Lung (tissue), 12 donors: ENCODE data around the gene OR51M1. TPM values are rescaled to one million over a fixed set of nuclear protein-coding genes. Genes with fewer than 3 reads are reported as not detected.
A peak's percentile ranks its signal among the peaks of the same experiment; 100 is the strongest.

Experiments used
- ATAC-seq: fragments of 200-7000 bp; cut with Tn5 transposase; one replicate; pipeline ENCODE4 v1.9.1; 2020; ENCODE audit warnings: moderate number of reproducible peaks; ENCODE audit not compliant: insufficient read depth, low FRiP score
- DNase-seq, 3 donors: peaks; one replicate each; pipeline ENCODE4 v3.0.0-alpha.2; 2013 to 2017
- H3K27ac ChIP-seq, 2 donors: one replicate each; pipeline ENCODE4 v1.5.1; 2013; ENCODE audit warnings: mild to moderate bottlenecking in 2 of 2, moderate library complexity in 2 of 2, control low read depth in 1 of 2, inconsistent platforms in 1 of 2, low read depth in 1 of 2, low read length in 1 of 2
- H3K27me3 ChIP-seq, 3 donors: one replicate each; pipeline ENCODE4 v1.5.1; 2013; ENCODE audit warnings: low read length in 2 of 3; ENCODE audit not compliant: control insufficient read depth in 3 of 3, insufficient read depth in 3 of 3
- H3K36me3 ChIP-seq, 4 donors: one replicate each; pipeline ENCODE4 v1.5.1; 2013; ENCODE audit warnings: low read length in 4 of 4, mild to moderate bottlenecking in 1 of 4, moderate library complexity in 1 of 4; ENCODE audit not compliant: control insufficient read depth in 4 of 4, insufficient read depth in 4 of 4
- H3K4me1 ChIP-seq, 5 donors: one replicate each; pipeline ENCODE4 v1.5.1; 2013; ENCODE audit warnings: low read length in 5 of 5, mild to moderate bottlenecking in 2 of 5, moderate library complexity in 1 of 5; ENCODE audit not compliant: control insufficient read depth in 5 of 5, insufficient read depth in 5 of 5
- H3K4me3 ChIP-seq: one replicate; pipeline ENCODE4 v1.5.1; 2013; ENCODE audit warnings: mild to moderate bottlenecking, control low read depth, moderate library complexity
- H3K9ac ChIP-seq, 2 donors: one replicate each; pipeline ENCODE4 v1.5.1; 2013; ENCODE audit warnings: low read length in 2 of 2, control low read depth in 1 of 2; ENCODE audit not compliant: insufficient read depth in 1 of 2
- H3K9me3 ChIP-seq, 4 donors: one replicate each; pipeline ENCODE4 v1.5.1; 2013; ENCODE audit warnings: low read length in 3 of 4, mild to moderate bottlenecking in 1 of 4, moderate library complexity in 1 of 4; ENCODE audit not compliant: control insufficient read depth in 4 of 4, insufficient read depth in 3 of 4
- CTCF ChIP-seq: IDR thresholded peaks from 2 replicates; pipeline ENCODE4 v1.5.1; 2012; ENCODE audit warnings: mild to moderate bottlenecking; ENCODE audit errors: control extremely low read depth, extremely low read depth
- WGBS, 2 donors: extraction: QIAGEN DNeasy Blood & Tissue Kit; methylation state at CpG; one replicate each; pipeline ENCODE4 v1.1.7; 2013; 5-methylcytosine and 5-hydroxymethylcytosine counted together
- polyA plus RNA-seq, 2 donors: library from polyadenylated mRNA; stranded (reverse); fragments of 200-250 nt; gene quantifications; one replicate each; pipeline ENCODE4 v1.2.1, GENCODE V29; 2013
- total RNA-seq, 2 donors: library from RNA; depleted of rRNA in 1 of 2; stranded (reverse); fragments of >200 nt in 1 of 2; gene quantifications; one replicate each; pipeline ENCODE4 v1.2.1, GENCODE V29; 2014 to 2021
- donor health status: control.
- donor health status: control.
- donor health status: Bipolar disorder and iron deficiency.
- donor health status: healthy.
- donor health status: DM: yes; HTN: yes; CAD: no.

The OR51M1 gene
- total and polyA plus RNA-seq, 4 donors: not detected

- Histone ChIP-seq H3K4me3 (no peak overlapping the region), H3K27ac (no peak overlapping the region), H3K36me3 (no peaks in the 10 kb centered on the region), H3K4me1 (peaks cover 0 to 4% (median 0%) of the 10 kb centered on the region in 5 donors), H3K9me3 (no peaks in the 10 kb centered on the region), H3K9ac (no peak overlapping the region), H3K27me3 (no peaks in the 10 kb centered on the region)
- no peak for ATAC-seq
- WGBS, 2 donors: 0 to 67% methylated on average over 1 of the region's 1 CpG
- no peak for TF ChIP-seq CTCF
- DNase-seq: no peak
These were observed 16.8 kb upstream of the OR51M1 start for GRCh38 chr11:5366856-5367255.

GRCh38 chr11:5367448-5368074, 16.1 kb upstream of the OR51M1 start:
- no peak overlapping the region for H3K9ac ChIP-seq
- H3K4me3 ChIP-seq: no peak overlapping the region
- no peaks in the 10 kb centered on the region for H3K27me3 ChIP-seq
- H3K36me3 ChIP-seq: no peaks in the 10 kb centered on the region
- 42 to 82% methylated on average over 2 of the region's 2 CpGs for WGBS, 2 donors
- no peak for TF ChIP-seq CTCF
- DNase-seq (peak in 1 of 3 donors; percentile 2), ATAC-seq (no peak)
- H3K27ac ChIP-seq: no peak overlapping the region
- no peaks in the 10 kb centered on the region for H3K9me3 ChIP-seq
- H3K4me1 ChIP-seq: peaks cover 0 to 4% (median 0%) of the 10 kb centered on the region in 5 donors

GRCh38 chr11:5368502-5369043, 15.0 kb upstream of the OR51M1 start:
- no peak overlapping the region for H3K4me3 ChIP-seq
- peaks cover 0 to 4% (median 0%) of the 10 kb centered on the region in 5 donors for H3K4me1 ChIP-seq
- H3K27me3 ChIP-seq: no peaks in the 10 kb centered on the region
- peaks cover 0 to 2% (median 0%) of the 10 kb centered on the region in 4 donors for H3K9me3 ChIP-seq
- WGBS, 2 donors: 62 to 82% methylated on average over 3 of the region's 3 CpGs
- H3K27ac ChIP-seq: no peak overlapping the region
- no peak for DNase-seq
- no peak overlapping the region for H3K9ac ChIP-seq
- no peak for TF ChIP-seq CTCF
- H3K36me3 ChIP-seq: no peaks in the 10 kb centered on the region
- ATAC-seq: no peak
